ENCODE data around the gene SLC26A11.

The SLC26A11 gene

DNA sequence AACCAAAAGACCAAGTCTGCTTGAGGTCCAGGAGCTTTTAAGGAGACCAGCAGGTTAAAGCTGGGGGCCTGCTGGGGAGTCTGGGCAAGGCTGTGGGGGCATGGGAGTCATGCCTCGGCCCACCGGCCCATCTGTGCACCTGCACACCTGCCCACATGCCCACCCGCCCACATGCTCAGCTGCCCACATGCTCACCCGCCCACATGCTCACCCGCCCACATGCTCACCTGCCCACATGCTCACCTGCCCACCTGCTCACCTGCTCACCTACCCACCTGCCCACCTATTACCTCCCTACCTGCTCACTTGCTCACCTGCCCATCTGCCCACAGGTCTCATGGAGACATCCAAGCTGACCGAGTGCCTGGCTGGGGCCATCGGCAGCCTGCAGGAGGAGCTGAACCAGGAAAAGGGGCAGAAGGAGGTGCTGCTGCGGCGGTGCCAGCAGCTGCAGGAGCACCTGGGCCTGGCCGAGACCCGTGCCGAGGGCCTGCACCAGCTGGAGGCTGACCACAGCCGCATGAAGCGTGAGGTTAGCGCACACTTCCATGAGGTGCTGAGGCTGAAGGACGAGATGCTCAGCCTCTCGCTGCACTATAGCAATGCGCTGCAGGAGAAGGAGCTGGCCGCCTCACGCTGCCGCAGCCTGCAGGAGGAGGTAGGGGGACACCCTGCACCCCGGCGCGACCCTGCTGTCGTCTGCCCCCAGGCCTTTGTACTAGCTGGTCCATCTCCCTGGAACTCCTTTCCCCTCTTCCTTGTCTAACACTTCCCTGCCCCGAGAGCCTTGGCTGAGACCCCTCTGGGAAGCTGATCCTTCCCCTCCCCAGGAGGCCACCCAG lies 36.4 kb upstream of the SLC26A11 start:
- DNase-seq, result no peak
- Histone ChIP-seq H3K36me3 (no peaks in the 10 kb centered on the region), H3K4me3 (ENCODE audit: low read depth, low read length) (no peak overlapping the region), H3K27ac (no peak overlapping the region), H3K27me3 (ENCODE audit: insufficient read depth, low read depth, severe bottlenecking) (no peaks in the 10 kb centered on the region), H3K9me3 (ENCODE audit: severe bottlenecking) (no peaks in the 10 kb centered on the region)
- TF ChIP-seq, protein P1, sequence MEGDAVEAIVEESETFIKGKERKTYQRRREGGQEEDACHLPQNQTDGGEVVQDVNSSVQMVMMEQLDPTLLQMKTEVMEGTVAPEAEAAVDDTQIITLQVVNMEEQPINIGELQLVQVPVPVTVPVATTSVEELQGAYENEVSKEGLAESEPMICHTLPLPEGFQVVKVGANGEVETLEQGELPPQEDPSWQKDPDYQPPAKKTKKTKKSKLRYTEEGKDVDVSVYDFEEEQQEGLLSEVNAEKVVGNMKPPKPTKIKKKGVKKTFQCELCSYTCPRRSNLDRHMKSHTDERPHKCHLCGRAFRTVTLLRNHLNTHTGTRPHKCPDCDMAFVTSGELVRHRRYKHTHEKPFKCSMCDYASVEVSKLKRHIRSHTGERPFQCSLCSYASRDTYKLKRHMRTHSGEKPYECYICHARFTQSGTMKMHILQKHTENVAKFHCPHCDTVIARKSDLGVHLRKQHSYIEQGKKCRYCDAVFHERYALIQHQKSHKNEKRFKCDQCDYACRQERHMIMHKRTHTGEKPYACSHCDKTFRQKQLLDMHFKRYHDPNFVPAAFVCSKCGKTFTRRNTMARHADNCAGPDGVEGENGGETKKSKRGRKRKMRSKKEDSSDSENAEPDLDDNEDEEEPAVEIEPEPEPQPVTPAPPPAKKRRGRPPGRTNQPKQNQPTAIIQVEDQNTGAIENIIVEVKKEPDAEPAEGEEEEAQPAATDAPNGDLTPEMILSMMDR (IDR thresholded peaks at IDR 0.05; ENCODE audit: low read depth, low read length), result no peak

DNA sequence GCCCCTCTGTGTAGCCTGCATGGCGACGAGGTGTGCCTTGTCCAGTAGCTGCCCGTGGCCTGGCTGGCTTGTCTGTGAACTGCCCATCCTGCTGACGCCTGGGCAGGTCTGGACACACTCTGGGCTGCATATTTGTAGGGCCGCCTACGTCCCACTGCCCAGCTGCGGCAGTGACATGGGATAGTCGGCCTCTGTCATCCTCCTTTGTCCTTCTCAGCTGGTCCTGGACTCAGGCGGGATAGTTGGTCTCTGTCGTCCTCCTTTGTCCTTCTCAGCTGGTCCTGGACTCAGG lies 35.9 kb upstream of the SLC26A11 start:
- DNase-seq, result no peak
- TF ChIP-seq, protein P1 (IDR thresholded peaks at IDR 0.05; ENCODE audit: low read depth, low read length), result no peak
- H3K9me3 ChIP-seq (ENCODE audit: severe bottlenecking), result no peaks in the 10 kb centered on the region
- no peaks in the 10 kb centered on the region for H3K27me3 ChIP-seq (ENCODE audit: insufficient read depth, low read depth, severe bottlenecking)
- H3K4me3 ChIP-seq (ENCODE audit: low read depth, low read length), result no peak overlapping the region
- no peak overlapping the region for H3K27ac ChIP-seq
- no peaks in the 10 kb centered on the region for H3K36me3 ChIP-seq

DNA sequence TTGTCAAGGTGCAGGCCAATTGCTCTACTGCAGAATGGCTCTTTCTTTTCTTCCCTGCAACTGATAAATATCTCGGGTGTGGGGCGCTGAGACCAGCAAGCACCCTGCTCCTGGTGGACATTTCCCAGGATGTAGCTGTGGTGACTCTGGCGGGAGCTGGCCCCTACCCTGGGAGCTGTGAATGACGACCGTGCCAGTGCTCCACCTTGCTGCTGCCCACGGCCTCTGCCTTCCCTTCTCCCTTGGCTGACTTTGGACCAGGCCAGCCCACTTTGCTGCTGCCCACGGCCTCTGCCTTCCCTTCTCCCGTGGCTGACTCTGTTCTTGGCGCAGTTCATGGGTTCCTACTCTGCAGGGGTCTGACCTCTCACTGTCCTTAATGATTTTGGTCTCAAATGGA lies 34.3 kb upstream of the SLC26A11 start:
- Histone ChIP-seq H3K36me3 (no peaks in the 10 kb centered on the region), H3K27me3 (ENCODE audit: insufficient read depth, low read depth, severe bottlenecking) (no peaks in the 10 kb centered on the region), H3K4me3 (ENCODE audit: low read depth, low read length) (no peak overlapping the region), H3K27ac (no peak overlapping the region), H3K9me3 (ENCODE audit: severe bottlenecking) (no peaks in the 10 kb centered on the region)
- TF ChIP-seq, protein P1 (IDR thresholded peaks at IDR 0.05; ENCODE audit: low read depth, low read length), result no peak
- DNase-seq, result no peak

DNA sequence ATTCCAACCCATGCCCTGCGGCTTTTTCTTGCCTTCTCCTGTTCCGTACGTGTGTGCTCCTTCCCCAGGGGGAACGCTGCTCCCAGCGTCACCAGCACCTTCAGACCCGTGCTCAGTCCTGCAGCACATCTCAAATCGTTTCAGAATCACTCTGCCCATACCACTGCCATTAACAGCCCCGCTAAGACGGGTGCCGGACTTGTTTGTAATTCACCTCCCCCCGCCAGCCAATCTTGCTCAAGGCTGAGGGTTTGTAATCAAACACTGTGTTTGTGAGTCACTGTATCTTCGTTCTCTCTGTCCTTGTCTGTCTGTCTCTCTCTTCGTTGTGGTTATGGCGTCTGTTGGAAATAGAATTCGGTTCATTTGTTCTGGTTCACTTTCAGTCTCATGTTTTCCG lies 33.1 kb upstream of the SLC26A11 start:
- DNase-seq, result no peak
- H3K4me3 ChIP-seq (ENCODE audit: low read depth, low read length), result no peak overlapping the region
- TF ChIP-seq, protein P1 (IDR thresholded peaks at IDR 0.05; ENCODE audit: low read depth, low read length), result no peak
- H3K36me3 ChIP-seq, result no peaks in the 10 kb centered on the region
- no peak overlapping the region for H3K27ac ChIP-seq
- H3K9me3 ChIP-seq (ENCODE audit: severe bottlenecking), result no peaks in the 10 kb centered on the region
- H3K27me3 ChIP-seq (ENCODE audit: insufficient read depth, low read depth, severe bottlenecking), result no peaks in the 10 kb centered on the region

DNA sequence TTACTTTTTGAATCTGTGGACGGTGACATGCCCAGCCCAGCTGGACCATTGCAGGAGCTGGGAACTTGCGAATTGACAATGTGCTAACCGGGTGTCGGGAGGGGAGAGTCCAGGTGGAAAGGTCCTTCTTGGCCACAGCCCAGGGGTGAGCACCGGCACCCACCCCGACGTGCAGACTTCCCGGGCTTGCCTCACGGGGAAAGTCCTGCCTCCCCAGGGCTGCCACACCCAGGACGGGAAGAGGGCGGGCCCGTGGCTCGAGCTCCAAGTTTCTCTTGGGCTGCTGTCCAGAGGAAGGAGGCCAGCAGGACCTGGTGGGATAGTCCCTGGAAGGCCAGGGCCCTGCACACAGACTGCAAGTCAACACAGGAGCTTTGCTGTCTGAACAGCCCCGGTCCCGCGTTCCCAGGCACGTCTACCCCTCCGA lies 32.7 kb upstream of the SLC26A11 start:
- H3K27me3 ChIP-seq (ENCODE audit: insufficient read depth, low read depth, severe bottlenecking), result no peaks in the 10 kb centered on the region
- TF ChIP-seq, protein P1 (IDR thresholded peaks at IDR 0.05; ENCODE audit: low read depth, low read length), result no peak
- H3K9me3 ChIP-seq (ENCODE audit: severe bottlenecking), result no peaks in the 10 kb centered on the region
- no peak for DNase-seq
- H3K27ac ChIP-seq, result no peak overlapping the region
- no peaks in the 10 kb centered on the region for H3K36me3 ChIP-seq
- no peak overlapping the region for H3K4me3 ChIP-seq (ENCODE audit: low read depth, low read length)

DNA sequence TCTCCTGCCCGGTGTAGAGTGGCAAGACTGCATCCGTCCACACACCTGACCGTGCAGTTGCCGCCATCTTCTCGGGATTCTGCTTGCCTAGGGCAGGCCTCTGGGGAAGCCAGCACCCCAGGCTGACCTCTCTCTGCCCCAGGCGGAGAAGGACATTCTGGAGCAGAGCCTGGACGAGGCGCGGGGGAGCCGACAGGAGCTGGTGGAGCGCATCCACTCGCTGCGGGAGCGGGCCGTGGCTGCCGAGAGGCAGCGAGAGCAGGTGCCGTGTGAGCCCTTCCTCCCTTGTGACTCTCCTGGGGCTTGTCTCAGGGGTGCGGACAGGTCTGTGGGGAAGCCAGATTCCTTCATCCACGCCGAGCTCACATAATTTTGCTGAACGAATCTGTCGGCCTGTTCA lies 30.6 kb upstream of the SLC26A11 start:
- Histone ChIP-seq H3K27ac (no peak overlapping the region), H3K36me3 (no peaks in the 10 kb centered on the region), H3K27me3 (ENCODE audit: insufficient read depth, low read depth, severe bottlenecking) (no peaks in the 10 kb centered on the region), H3K4me3 (ENCODE audit: low read depth, low read length) (no peak overlapping the region), H3K9me3 (ENCODE audit: severe bottlenecking) (no peaks in the 10 kb centered on the region)
- TF ChIP-seq, protein P1 (IDR thresholded peaks at IDR 0.05; ENCODE audit: low read depth, low read length), result no peak
- DNase-seq, result no peak

Measured in WERI-Rb-1 (cell line).